HG03159 (cell line): ENCODE measurements around the gene RNF6.
"Not testable (repeated sequence)": the region's sequence is repeated elsewhere in the genome, so short reads cannot be mapped to it uniquely, and the experiment has no call there.

Source experiments
- ATAC-seq: cut with Tn5 transposase; IDR thresholded peaks from one replicate; pipeline ENCODE4 v1.9.1; 2021; ENCODE audit warnings: mild to moderate bottlenecking, moderate library complexity; ENCODE audit not compliant: unreplicated experiment

The RNF6 gene

GRCh38 chr13:26221721-26222519, at the start of gene RNF6:
Gene RNF6 (minus strand): TSS chr13:26222314. CDS start chr13:26219649, 2,665 bp downstream.
- peak; percentile 98 for ATAC-seq

GRCh38 chr13:26270707-26271106, 48.6 kb upstream of the RNF6 start:
- no peak for ATAC-seq

GRCh38 chr13:26266311-26266710, 44.2 kb upstream of the RNF6 start:
- no peak for ATAC-seq

- ATAC-seq, result no peak
These were observed 40.0 kb upstream of the RNF6 start for GRCh38 chr13:26262156-26262555.

DNA sequence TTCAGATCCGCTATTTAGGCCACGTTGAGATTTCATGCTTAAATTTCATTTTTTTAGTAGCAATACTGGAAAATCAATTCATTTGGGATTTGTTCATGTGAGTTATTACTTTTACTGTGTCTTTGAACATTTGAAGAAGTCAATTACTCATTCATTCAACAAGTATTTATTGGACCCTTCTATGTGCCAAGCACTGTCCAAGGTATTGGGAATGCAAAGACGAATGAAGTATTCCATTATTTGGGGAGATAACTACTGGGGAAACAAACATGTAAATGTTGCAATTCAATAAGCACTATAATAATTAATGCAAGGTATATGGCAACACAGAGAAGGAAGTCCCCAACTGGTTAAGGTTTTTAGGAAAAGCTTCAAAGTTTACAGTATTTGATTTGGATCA, 37.5 kb upstream of the RNF6 start:
- ATAC-seq, result no peak

DNA sequence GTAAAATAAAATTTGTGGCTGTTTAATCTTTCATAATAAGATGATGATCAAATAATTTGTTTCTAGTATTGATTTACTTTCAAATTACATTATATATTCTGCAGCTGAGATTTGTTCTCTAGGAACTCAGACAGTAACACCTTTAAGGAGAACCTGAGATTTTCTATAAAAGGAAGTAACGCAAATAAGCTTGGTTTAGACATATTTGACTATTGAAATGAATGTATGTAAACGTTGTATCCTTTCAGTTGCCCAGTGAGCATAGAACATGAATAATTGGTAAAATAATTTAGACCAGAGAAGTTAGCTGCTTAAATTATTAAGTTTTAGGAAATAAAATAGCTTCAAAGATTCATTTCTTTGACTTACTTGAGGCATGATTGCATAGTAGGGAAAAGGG, 34.9 kb upstream of the RNF6 start:
- ATAC-seq, result no peak

- ATAC-seq, result no peak
These were observed 33.7 kb upstream of the RNF6 start for GRCh38 chr13:26255691-26256277.

- ATAC-seq, result no peak
These were observed 33.0 kb upstream of the RNF6 start for GRCh38 chr13:26255115-26255514.

DNA sequence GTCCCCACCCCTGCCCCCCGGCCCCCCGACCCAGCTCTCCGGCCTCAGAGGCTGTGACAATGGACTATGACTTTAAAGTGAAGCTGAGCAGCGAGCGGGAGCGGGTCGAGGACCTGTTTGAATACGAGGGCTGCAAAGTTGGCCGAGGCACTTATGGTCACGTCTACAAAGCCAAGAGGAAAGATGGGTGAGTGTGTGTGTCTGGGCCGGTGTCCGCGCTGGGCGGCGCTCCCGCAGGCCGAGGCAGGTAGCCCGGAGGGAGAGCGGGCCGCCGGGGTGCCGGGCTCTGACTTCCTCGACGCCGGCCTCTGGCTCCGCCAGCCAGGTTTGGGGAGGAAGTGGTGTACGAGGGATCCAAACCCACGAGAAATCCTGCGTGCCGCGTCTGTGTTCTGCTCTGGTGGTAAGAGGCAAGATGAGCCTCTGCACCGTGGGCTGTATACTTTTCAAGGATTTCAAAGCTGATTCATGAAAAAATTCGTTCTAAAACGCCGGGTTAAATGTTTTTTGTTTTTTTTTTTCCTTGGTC, 32.5 kb upstream of the RNF6 start:
- ATAC-seq, result peak; percentile 35

DNA sequence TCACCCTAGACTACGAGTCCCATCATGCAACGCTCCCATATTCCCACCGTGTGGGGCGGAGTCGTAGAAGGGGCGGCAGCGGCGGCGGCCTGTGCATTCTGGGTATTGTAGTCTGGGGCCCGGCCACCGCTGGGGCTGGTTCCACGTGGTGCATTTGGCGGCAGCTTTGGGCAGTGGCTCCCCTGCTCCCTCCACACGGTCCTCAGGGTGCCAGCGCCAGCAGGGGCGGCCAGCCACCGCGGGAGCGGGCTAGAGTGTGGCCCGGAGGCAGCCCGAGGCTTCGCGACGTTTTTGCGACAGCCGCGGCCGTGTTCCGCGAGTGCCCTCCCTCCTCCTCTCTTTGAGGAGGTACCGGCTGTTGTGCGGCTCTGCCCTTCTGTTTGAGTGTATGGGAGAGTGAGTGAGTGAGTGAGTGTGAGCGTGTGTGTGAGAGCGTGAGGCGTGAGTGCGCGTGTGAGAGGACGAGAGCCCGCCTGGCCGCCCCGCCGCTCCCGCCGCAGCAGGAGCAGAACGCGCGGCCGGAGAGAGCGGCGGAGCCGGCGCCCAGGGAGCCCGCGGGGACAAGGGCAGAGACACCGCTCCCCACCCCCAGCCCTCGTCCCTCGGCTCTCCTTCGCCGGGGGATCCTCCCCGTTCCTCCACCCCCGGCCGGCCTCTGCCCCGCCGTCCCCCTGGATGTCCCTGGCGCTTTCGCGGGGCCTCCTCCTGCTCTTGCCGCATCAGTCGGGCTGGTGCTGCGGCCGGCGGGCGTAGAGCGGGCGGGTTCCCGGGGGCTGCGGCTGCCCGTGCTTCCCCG, 31.9 kb upstream of the RNF6 start, which contains the start of gene CDK8:
Gene CDK8, plus strand, starts transcription at position 343 of the 796 bp plus-strand sequence. CDS start 513 bp downstream, outside the sequence.
- peak; percentile 89 for ATAC-seq

DNA sequence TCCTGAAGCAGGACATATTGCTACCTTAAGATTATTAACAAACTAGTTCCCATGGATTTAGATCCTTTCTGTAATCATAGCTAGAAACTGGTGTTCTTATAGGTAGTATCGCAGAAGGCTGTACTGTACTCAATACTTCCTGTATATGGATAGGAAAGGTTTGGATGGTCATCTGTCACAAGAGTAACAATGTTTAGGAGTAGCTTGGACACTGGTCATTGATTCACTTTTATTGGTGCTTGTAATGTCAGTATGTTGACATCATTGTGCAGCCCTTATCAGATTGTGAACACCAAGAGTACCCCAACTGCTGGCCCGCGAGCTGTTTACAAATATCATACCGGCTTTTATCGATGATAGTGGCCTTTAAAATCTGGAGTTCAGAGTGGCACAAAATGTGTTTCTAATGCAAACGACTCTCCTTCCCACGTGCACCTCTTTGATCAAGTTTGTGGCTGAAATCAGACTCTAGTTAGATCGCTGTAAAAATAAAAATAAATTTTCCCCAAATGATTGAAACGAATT, 31.2 kb upstream of the RNF6 start:
- ATAC-seq, result no peak

DNA sequence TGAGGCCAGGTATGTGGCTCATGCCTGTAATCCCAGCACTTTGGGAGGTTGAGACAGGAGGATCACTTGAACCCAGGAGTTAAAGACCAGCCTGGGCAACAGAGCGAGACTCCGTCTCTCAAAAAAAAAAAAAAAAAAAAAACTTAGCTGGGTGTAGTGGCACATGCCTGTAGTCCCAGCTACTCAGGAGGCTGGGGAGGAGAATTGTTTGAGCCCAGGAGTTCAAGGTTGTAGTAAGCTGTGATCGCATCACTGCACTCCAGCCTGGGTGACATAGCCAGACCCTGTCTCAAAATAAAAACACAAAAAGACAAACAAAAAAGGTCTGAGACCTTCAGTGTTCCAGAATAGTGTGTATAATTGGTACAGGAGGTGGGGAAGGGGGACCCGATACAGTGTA, 29.9 kb upstream of the RNF6 start:
- not testable (repeated sequence) for ATAC-seq

DNA sequence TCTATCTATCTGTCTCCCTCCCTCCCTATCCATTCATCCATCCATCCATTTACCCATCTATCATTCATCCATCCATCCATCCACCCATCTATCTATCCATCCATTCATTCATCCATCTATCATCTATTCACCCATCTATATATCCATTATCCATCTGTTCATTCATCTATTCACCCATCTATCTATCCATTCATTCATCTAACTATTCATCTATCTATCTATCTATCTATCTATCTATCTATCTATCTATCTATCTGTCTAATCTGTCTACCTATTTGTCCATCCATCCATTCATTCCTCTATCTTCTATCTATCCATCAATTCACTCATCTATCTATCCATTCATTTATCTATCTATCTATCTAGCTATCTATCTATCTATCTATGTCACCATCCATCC, 27.4 kb upstream of the RNF6 start:
- ATAC-seq, result no peak

- ATAC-seq, result no peak
These were observed 25.5 kb upstream of the RNF6 start for GRCh38 chr13:26247608-26248007.

DNA sequence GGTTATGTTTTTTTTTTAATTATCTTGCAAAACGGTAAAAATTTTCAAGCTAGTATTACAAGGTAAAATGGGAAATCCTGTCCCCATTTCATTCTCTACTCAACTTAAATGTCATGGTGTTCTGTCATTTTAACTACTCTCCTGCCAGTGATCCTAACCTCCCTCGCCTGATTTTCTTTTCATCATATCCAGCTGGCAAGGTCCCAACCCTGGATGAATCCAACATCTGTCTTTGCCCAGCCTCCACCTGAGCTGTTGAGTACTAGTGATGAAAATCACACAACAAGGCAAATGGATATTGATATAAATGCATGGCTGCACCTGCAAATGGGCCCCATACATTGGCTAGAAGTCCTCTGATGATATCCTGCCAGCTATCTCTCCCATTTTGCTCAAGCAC, 24.9 kb upstream of the RNF6 start:
- ATAC-seq, result no peak

DNA sequence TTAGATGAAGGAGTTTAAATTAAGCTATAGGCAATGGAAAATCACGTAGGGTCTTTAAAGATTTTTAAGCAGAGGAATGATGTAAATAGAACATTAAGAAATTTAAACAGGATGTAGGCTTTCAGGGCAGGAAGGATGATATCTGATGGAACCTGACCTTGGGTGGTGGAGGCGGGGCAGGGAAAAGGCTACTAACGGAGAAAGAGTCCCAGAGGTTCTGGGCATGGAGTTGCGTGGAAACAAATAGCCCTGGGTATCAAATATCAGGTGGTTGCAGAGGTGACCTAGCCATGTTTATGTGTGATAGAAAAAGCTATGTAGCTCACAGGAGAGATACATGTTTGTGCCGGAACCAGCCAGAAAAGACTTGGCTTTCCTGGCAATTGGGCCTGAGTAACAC, 24.0 kb upstream of the RNF6 start:
- no peak for ATAC-seq

DNA sequence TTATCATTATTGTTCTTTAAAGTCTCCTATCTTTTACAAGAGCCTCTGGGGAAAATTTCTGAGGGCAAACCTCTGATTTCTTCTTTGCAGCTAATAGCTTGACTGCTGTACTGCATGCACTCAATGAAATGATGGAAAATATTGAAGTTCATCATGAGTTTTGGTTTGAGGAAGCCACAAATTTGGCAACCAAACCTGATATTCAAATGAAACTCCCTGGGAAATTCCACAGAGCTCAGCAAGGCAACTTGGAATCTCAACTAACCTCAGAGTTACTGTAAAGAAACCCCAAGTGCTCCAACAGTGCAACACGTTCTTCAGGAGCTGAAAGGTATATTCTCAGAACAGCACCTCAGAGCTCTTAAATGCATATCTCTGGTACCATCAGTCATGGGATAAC, 14.2 kb upstream of the RNF6 start:
- ATAC-seq, result no peak

DNA sequence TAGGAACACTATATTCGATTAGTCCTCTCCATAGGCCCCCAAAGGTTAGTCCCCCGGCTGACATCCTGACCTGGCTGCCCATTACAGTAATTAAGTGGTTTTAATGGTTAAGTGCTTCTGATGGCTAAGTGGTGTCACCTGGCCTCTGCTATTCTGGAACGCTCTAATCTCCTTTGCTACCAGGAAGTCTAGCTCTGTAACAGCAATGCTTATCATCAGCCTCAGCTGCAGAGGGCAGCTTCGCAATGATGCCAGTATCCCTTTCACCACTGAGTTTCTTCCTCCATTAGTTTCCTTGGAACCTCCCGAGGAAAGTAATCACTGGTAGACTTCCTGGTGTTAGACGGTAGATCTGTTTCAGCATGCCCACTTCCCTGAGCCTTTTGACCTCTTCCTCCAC, 8.6 kb upstream of the RNF6 start:
- no peak for ATAC-seq

DNA sequence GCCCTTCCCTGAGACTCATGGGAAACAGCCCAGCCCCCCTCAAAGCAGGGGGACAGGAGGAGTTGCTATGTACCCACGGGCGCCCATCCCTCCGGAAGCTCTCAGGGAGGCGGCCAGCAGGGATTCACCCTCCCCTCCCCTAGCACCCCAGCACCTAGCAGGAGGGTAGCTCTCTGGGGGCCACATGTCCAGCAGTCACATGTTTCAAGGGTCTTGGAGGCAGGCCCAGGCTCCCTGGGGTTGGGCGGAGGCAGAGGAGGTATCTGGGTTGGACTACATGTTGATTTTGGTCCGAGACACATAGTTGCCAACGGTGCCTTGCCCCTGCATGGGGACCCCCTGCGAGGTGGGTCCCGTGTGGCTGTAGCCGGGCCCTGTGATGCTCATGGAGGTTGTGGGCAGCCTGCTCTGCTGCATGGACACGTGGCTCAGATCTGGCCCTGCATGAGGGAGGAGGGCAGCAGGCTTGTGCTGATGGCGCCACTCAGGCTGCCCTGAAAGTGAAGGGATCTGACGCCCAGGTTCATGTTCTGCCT, 7.0 kb upstream of the RNF6 start:
- no peak for ATAC-seq

DNA sequence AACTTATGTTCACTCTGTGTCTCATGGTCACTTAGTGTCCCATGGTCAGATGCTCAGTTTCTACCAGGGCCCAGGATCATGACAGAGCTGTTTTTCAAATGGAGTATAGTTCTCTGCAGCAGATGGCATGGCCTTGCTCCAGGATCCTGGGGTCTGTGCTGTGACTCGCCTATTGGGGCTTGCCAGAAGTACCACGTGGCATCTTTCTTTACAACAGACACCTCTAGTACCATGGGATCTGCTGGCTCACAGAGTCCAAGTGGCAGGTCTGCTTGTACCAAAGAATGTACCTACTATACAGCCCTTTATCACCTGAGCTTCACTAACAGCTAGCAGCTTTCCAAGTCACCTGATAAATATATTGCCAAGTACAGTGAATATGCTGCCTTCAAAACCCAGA, 6.0 kb upstream of the RNF6 start:
- no peak for ATAC-seq
